Measurements from ENCODE around the gene MPRIP. TPM values are rescaled to one million over a fixed set of nuclear protein-coding genes. Genes with fewer than 3 reads are reported as not detected.

The MPRIP gene
- polyA plus RNA-seq, 1 of the 3 experiments (the other 2 are of a cell fraction): 64.4 TPM

- no peak for TF ChIP-seq GATA2 (CRISPR knock-in tag; IDR thresholded peaks at IDR 0.05)
- TF ChIP-seq CHD2 (IDR thresholded peaks at IDR 0.05; ENCODE audit: low read length, partially characterized antibody): no peak
- no peak for TF ChIP-seq YY1 (IDR thresholded peaks at IDR 0.05; ENCODE audit: low read depth)
Observed at GRCh38 chr17:17051380-17051779, 9.1 kb downstream of the MPRIP start (continued).

GRCh38 chr17:17051791-17052461 lies 9.7 kb downstream of the MPRIP start:
- H3K79me2 ChIP-seq (ENCODE audit: insufficient read depth): peaks cover 100% of the 10 kb centered on the region
- H3F3A ChIP-seq (replicated peaks; ENCODE audit: insufficient read depth): no peaks in the 10 kb centered on the region
- TF ChIP-seq NFIC (IDR thresholded peaks at IDR 0.05; ENCODE audit: borderline replicate concordance) (no peak), EZH2phosphoT487 (IDR thresholded peaks at IDR 0.05; ENCODE audit: borderline replicate concordance, low read depth) (no peak), CTCF (IDR thresholded peaks at IDR 0.05) (no peak), TEAD4 (IDR thresholded peaks at IDR 0.05; ENCODE audit: borderline replicate concordance, insufficient read depth) (no peak)
- TF ChIP-seq, protein P1, sequence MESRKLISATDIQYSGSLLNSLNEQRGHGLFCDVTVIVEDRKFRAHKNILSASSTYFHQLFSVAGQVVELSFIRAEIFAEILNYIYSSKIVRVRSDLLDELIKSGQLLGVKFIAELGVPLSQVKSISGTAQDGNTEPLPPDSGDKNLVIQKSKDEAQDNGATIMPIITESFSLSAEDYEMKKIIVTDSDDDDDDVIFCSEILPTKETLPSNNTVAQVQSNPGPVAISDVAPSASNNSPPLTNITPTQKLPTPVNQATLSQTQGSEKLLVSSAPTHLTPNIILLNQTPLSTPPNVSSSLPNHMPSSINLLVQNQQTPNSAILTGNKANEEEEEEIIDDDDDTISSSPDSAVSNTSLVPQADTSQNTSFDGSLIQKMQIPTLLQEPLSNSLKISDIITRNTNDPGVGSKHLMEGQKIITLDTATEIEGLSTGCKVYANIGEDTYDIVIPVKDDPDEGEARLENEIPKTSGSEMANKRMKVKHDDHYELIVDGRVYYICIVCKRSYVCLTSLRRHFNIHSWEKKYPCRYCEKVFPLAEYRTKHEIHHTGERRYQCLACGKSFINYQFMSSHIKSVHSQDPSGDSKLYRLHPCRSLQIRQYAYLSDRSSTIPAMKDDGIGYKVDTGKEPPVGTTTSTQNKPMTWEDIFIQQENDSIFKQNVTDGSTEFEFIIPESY (IDR thresholded peaks at IDR 0.05; ENCODE audit: borderline replicate concordance, low read depth): no peak
- TF ChIP-seq, protein P2, sequence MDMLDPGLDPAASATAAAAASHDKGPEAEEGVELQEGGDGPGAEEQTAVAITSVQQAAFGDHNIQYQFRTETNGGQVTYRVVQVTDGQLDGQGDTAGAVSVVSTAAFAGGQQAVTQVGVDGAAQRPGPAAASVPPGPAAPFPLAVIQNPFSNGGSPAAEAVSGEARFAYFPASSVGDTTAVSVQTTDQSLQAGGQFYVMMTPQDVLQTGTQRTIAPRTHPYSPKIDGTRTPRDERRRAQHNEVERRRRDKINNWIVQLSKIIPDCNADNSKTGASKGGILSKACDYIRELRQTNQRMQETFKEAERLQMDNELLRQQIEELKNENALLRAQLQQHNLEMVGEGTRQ (IDR thresholded peaks at IDR 0.05; ENCODE audit: borderline replicate concordance, low read depth, low read length): no peak
- peaks cover 97% of the 10 kb centered on the region for H4K20me1 ChIP-seq (ENCODE audit: insufficient read depth)
- H2AFZ ChIP-seq (ENCODE audit: low read depth): no peak overlapping the region
- peak overlapping the region in 1 of 2 experiments; percentile 50; a peak in 1 of 4 replicates for H3K27ac ChIP-seq (ENCODE audit: low read depth in 2 of 2, low read length in 1 of 2)
- POLR2A ChIA-PET: interaction anchor here (1.3 kb wide), 1 partner anchor 10 kb away, joined by 3 read pairs; no protein-coding TSS in a partner anchor
- no peak overlapping the region for H3K4me3 ChIP-seq (ENCODE audit: low read depth in 2 of 2, low read length in 1 of 2)
- no peaks in the 10 kb centered on the region for H3K9me2 ChIP-seq
- CTCF ChIA-PET: no interaction called here
- H3K9me3 ChIP-seq: no peaks in the 10 kb centered on the region
- H3K36me3 ChIP-seq (replicated peaks in 1 of 2; ENCODE audit: control insufficient read depth in 1 of 2, insufficient read depth in 2 of 2, low read length in 1 of 2): peaks cover 2 to 4% of the 10 kb centered on the region in 2 experiments
- peaks cover 0 to 34% of the 10 kb centered on the region in 2 experiments; a peak in 2 of 4 replicates for H3K4me1 ChIP-seq (ENCODE audit: control insufficient read depth in 1 of 2, insufficient read depth in 2 of 2, low read depth in 1 of 2, low read length in 1 of 2)
- 89% methylated on average over 10 of the region's 10 CpGs for WGBS (ENCODE audit: low lambda C conversion rate)
- H3K4me2 ChIP-seq: no peak overlapping the region
- no peak overlapping the region for H3K9ac ChIP-seq
- DNase-seq: no peak
- H3K27me3 ChIP-seq (ENCODE audit: insufficient read depth): no peaks in the 10 kb centered on the region
